ENCODE data around the gene BOLA3.
"Not testable (repeated sequence)": the region's sequence is repeated elsewhere in the genome, so short reads cannot be mapped to it uniquely, and the experiment has no call there.

BOLA3 gene

DNA sequence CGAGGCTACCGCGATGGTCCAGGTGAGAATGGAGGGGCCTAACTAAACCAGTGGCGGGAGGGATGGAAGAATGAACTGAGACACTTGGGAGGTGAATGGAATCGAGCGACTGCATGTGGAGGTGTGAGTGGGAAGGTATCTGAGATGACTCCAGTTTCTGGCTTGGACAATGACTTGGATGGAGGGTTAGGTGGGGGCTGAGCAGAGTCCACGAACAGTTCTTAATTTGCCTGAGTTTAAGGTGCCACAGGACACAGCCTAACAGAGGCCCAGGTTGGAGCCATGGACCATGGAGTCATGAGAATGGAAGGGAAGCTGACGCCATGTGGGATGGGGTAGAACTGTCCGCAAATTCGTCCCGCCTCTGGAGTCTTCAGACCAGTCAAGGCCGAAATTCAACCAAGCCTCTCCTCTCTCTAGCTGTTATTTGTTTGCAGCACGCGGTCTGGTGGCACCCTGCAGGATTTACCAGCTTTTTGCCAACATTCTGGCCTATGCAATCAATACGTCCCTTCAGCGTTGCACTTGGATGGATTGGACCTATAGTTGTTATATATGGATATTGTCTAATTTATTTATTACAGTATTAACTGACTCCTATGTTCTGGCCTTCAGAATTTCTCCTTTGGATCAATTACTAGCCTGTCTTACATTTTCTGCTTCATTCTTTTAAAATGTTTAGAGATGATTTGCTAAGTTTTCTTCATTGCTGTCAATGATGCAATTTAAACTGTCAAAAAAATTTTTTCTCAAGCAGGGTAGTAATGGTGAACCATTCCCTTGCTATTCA lies 940 bp upstream of the BOLA3 start:
- no peak for DNase-seq

DNA sequence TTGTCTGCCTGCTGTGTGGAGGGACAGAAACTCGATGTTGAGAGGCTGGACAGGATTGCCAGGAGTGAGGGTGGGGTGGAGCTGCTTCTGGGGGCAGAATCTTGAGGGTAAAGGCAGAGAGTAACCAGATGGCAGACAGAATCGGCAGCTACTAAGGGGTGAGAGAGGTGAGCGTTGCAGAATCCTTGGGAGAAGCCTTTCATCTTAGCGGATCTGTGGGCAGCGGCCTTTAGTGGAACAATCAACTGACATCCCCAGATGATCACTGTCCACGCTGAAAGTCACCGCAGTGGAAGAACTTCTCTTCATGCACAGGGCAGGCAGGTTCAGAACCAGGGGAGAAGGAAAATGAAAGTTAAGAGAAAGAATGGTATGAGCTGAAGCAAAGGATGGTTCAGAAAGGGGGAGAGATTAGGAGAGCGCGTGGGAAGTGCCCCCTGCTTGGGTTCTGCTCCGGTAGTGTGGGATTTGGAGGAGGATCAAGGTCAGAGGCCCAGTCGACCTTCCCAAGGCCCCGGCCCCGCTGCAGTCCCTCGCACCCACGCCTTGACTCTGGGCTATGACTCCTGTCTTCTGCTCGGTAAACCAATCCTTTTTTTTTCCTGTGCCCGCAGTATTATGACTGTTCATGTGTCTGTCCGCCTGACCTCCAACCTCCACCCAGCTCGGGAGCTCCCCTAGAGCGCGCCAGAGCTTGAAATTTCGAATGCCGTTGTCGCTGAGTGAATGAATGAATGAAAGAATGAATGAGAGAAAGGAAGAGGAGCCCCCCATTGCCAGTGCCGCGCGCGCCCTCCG lies 584 bp downstream of the BOLA3 start:
- no peak for DNase-seq

DNA sequence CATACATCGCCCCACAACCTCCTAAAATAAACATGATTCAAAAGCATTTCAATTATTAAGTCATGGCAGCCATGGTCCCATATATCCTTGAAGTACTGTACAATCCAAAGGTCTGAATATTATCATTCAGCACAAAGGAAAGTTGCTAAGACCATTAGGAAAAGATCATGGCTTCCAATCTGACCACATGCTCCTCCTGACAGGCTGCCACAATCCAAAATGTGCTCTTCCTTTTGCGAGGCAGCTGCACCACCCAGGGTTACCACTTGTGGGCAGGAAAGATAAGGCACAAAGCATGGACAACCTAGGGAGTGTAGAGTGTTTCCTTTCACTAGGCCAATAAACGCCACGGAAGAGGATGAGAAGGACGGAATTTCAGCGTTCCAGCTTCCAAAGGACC lies 5.4 kb downstream of the BOLA3 start:
- DNase-seq = no peak

DNA sequence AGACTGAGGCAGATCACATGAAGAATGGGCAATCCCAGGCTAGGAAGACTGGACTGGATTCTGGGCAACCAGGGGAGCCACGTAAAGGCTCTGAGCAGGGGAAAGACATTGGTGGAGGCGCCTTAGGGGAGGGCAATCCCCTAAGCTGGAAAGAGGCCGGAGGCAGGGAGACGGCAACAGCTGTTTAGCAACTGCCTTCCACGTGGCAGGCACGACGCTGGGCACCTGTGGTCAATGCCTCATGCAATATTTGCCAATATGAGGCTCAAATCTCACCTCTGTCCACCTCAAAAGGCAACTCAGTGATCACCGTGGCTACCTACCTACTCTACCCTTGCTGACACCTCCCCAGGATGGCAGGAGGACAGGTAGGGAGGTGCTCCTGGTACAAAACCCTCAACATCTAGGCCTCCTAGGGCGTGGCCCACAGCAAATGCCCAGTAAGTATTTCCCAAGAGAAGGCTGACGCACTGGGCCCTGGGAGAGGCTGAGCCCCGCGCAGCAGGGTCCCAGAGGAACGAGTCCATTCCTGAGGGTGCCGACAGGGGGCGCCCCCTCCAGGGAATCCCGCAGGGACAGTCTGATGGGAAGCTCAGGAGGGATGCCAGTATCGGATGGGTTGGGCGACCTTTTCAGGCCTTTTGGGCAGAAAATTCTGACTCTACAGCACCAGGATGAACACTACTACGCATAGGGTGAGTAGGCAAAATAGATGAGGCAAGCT lies 8.9 kb downstream of the BOLA3 start:
- DNase-seq = no peak

DNA sequence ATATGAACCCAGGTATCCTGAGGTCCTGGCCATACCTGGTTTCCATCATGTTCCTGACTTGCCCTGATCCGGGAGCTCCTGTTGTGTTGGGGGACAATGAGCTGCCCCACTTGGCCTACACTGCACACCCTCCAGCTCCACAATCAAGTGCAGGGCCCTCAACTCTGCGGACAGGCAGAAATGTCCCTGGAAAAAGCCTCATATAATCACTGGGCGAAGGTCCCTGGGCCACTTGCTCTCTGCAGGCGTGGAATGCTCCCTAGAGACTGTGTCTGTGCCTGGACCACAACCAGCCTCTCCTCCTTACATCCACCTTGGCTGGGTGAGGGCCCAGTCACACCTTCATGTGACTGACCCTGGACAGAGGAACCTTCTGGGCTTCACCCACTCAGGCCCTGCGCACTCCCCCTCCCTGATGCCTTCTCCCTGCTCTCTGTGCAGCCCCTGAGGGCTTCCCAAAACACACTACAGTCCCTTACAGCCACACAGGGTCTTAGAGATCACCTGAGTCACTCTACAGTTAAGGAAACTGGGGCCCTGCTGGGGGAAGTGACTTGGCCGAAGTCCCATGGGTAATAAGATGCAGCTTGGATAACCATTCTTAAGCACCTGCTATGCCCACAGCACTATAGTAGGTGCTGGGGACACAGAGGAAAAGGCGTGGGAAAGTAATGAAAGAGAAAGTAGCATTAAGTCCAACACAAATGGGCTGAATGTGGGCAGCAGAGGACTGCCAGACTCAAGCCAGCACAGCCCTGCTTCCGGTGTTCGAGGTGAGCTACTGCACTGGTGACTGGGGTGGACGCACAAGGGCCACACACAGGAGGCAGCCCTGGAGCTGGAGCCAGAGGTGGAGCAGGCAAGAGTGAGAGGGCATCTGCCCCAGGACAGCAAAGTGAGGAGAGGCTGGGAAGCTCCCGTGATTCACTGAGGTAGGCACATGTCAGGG lies 9.8 kb downstream of the BOLA3 start:
- DNase-seq = no peak

DNA sequence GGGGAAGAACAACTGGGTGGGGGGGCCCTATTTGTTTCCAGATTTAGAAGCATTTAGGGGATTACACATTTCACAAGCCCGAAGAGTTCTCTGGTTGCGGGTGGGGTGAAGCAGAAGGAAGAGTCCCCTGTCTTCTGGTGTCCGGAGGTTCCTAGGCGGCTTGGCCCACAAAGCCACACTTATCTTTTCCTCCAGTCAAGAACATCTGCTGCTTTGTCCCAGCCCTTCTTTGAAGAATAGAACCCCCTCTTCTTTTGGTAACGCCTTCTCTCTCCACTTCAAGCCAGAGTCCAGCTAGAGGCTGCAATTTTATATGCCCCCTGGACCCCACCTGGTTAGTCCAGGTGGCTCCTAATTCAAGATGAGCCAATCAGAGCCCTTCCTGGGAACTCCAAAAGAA lies 15.8 kb downstream of the BOLA3 start:
- DNase-seq = no peak

DNA sequence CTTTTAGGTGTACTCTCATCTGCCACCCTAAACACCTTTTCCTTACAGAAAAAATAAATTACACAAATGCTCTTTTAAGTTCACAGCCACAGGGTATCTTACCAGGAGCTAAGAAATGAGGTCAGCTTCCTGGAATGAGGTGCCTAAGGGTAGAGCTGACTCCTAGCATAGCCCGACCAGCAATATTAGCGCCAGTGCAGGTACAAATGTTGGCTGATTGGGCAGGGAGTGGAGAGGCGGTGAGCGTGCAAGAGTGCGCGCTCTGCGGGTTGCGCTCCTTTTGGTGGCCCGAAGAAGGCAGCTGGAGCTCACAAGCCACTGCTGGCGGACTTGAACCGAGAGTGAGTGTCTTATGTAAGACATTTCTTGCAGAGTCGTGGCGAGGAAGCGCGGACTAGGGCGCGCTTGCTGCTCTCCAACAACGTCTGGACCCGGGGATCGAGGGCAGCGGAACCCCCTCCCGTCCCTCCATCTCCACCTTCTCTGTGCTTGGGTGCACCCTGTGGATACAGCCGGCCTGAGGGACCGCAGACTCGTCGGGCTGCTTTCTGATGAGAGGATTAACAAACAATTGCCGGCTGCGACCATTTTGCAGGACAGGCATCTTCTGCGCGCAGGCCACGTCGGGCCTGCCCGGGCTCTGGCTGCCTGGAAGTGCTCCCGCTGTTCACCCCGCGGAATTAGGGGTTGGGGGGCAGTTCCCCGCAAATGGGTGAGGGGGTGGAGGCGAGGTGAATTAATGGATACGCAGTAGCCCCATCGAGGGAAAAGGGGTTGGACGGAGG lies 17.3 kb downstream of the BOLA3 start:
- DNase-seq = no peak

DNA sequence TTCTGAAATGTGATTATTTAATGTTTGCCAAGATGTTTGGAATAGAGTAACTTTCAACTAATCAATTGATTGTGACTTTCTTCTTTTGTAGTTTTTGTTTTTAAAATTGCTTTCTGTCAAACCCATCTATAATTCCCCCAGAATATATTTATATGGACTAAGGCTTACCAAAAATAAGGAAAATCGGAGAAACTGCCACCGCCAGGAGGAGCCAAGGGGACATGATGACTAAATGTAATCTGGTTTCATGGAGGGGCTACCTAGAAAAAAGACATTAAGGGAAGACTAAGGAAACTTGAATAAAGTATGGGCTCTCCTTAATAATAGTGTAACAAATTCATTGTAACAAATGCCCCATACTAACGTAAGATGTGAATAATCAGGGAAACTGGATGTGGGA lies 19.5 kb downstream of the BOLA3 start:
- no peak for DNase-seq

DNA sequence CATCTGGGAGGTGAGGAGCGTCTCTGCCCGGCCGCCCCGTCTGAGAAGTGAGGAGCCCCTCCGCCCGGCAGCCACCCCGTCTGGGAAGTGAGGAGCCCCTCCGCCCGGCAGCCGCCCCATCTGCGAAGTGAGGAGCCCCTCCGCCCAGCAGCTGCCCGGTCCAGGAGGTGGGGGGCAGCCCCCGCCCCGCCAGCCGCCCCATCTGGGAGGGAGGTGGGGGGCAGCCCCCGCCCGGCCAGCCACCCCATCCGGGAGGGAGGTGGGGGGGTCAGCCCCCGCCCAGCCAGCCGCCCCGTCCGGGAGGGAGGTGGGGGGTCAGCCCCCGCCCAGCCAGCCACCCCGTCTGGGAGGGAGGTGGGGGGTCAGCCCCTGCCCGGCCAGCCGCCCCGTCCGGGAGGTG lies 23.8 kb downstream of the BOLA3 start:
- not testable (repeated sequence) for DNase-seq

DNA sequence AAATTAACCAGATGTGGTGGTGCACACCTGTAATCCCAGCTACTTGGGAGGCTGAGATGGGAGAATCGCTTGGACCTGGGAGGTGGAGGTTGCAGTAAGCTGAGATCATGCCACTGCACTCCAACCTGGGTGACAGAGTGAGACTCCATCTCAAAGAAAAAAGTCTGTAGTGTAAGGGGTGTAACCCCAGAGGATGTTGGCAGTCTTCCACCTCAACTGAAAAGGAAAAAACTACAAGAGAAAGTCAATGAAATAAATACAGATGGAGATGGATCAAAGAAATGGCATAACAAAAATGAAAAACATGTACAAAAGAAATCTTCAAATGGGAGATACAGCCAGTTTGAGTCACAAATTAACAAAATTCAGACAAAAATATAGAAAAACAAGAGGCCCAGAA lies 25.9 kb downstream of the BOLA3 start:
- DNase-seq = not testable (repeated sequence)

DNA sequence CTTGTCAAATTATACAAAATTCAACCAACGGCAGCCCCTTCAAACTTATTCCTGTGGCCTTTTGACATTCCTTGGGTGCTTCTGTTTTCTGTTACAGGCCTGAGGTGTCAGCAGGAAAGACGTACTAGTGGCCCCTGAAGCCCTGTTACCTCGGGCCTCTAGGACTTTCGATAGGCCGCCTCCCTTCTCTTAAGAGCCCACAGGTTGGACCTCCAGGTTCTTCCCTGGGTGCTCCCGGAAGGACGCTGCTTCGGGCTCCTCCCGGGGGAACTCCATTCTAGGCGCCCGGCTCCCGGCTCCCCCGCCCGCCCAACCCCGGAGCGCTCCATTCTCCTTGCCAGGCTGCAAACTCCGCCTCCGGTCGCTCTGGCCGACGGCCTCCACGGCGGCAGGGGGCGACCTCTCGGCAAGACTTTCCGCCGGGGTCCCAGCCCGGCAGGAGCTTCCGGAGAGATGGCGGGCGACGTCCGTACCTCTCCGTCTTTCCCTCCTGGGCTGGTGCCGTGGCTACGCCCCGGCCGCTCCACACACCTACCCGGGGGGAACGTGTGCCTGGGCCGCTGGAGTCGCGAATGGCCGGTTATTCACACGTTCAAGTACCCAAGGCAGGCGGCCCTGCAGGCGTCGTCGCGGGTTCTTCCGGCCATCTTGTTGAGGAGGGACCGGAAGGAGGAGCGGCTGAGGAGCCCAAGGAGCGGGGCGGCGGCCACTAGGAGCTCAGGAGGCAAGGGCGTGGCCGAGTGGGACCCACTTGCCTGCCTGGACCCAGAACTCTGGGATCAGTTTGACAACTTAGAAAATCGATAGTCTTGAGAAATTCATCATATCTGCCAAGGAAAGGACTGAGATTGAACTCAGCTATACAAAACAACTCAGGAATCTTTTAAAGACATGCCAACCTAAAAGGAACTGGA lies 27.5 kb downstream of the BOLA3 start:
- DNase-seq = peak; percentile 79

DNA sequence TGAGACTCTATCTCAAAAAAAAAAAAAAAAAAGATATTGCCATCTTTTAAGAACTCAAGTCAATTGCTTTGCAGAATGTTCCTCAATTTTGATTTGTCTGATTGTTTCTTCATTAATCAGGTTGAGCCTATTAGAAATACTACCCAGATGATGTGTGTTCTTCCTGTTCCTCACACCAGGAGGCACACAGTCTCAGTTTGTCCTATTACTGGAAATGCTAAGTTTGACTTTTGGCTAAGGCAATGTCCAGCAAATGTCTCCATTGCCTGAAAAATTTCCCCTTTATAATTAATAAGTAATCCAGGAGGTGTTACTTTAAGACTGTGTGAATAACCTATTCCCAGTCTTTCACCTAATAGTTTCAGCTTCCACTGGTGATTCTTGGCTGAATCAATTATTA lies 28.4 kb downstream of the BOLA3 start:
- DNase-seq = no peak

DNA sequence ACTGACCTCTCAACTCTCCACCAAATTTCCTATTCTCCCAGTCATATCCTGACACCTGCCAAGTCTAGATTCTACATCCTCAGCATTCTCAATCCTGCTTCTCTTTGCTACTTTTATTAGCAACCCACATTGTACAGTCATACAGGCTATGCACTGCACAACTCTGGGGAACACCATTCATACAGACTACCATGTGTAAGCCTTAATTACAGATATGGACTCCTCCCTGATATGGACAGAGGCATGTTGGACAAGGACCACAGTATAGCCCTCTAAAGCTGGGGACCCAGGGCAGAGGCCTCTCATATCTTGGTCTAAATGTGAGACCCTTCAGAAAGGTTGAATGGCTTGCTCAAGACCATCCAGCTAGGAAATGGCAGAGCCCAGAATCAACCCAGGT lies 36.3 kb downstream of the BOLA3 start:
- DNase-seq = no peak

DNA sequence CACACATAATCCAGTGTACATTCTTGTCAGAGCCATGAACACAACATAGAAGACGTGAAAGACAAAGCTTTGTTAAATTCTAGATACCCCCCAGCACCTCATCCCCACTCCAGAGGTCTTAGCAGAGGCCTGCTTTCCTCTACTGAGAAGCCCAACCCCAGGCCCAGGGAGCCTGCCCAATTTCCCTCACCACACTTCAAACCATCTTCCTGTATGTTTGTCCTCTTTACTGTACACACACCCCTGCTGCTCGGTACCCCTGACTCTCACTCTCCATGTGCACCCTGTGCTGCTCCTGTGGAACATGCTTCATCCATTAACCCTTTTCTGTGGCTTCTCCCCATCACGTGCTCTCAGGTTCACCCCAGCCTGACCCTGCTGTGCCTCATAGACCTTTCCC lies 37.2 kb downstream of the BOLA3 start:
- no peak for DNase-seq

DNA sequence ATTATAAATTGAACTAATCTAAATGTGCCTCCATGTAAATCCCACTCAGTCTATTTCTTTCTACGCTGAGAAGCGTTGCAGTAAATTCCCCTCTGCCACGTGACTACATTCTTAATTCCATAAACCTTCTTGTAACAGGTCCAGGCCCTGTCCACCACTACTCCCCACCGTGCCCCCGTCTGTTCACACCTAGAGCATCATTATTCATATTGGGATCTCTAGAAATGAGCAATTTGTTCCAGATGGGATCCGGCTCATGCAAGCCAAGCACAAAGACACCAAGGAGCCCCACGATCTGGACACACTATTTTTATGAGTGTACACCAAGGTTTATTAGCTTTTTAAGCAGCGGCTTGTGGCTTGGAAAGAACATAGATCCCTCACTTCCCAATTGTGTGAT lies 38.2 kb downstream of the BOLA3 start:
- no peak for DNase-seq

DNA sequence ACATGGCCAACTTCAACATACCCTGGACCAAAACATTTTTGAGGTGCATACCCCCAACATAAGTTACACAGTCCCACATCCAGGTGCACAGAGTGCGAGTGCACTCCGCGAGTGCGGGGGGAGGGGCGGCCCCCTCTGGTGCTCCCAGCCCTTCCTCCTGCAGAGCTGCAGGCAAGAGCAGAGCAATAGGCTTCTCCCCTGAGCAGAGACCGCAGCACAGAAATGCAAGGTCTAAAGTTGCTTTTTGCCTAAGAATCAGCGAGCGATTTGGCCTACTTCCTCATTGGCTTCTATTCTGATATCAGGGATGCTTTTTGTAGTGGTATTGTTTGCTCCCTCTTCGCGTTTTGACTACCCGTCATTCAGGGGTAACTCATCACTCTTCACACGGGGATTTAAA lies 40.6 kb downstream of the BOLA3 start:
- no peak for DNase-seq

DNA sequence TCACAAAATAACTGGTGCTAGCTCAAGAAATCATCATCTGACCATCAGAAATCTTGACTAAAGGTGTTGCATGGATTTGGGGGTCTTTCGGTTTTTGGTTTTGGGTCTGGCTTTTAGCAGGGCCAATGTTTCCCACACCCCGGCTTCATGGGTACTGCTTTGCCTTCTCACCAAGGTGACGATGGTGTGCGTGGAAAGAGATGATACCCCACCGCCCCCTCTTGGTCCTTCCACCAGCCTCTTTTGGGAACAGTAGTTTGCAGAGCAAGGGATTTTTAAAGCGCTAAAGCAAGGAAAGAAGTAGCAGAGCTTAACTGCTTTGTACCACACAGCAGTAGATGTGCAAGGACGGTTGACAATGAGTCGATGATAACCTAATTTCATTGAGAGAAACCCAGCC lies 42.3 kb downstream of the BOLA3 start:
- DNase-seq = no peak

DNA sequence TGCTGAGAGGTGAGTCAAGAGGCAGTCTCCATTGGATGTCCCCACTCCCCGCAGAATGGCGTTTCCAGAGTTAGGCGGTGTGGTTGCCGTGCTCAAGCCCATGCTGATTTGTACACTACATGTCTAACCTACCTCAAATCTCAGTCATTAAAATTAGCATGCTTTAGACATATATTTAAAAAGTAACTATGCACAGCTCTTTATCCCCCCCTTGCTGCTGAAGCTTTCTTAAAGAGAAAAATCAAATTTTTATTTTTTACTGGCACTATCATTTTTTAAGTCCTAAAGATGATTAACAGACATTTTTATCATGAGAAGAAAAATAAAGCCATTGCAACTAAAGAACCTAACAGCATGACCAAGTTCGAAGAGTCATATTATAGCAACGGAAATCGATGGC lies 42.9 kb downstream of the BOLA3 start:
- DNase-seq = no peak

DNA sequence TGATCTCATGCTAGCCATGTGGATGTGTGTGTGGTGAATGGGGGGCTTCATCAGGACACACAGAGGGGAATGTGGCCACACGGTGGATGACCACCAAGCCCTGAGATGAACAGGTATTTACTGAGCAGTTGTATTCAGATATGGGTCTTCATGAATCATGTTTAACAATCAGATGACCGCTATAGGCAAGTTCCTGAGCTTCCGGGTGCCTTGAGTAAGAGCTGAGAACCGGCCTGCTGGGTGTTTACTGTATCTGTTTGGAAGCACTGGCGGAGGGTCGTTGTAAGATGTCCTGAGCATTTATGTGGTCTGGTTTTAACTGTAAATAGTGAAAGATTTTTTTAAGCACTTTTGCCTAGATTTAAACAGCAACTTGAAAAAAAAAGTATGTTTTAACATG lies 43.9 kb downstream of the BOLA3 start:
- no peak for DNase-seq

DNA sequence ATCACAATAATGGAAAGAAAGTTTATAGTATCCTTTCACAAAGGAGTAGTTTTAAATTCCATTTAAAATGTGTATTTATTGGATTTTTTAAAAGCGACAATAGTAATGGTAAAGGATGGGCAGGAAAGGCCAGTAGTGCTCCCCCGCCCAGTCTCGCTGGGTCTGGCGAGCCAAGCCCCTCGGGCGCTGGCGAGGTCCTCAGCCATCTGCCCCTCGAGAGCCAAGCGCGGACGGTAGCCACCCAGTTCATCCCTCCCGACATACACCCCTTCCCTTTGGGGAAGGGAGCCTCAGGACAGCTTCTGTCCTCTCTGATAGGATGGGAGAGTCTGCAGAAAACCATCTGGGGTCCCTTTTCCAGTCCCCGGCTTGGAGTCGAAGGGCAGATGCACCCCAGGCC lies 45.2 kb downstream of the BOLA3 start:
- no peak for DNase-seq
